Measurements from ENCODE around the gene PRUNE2. TPM values are rescaled to one million over a fixed set of nuclear protein-coding genes. Genes with fewer than 3 reads are reported as not detected.

The PRUNE2 gene
- total and polyA plus RNA-seq, 9 of the 15 experiments (the other 6 are each of a cell fraction or from before 2014, with no cell fraction given) = 0.05 to 0.45 (median 0.18) TPM; not detected in 1

DNA sequence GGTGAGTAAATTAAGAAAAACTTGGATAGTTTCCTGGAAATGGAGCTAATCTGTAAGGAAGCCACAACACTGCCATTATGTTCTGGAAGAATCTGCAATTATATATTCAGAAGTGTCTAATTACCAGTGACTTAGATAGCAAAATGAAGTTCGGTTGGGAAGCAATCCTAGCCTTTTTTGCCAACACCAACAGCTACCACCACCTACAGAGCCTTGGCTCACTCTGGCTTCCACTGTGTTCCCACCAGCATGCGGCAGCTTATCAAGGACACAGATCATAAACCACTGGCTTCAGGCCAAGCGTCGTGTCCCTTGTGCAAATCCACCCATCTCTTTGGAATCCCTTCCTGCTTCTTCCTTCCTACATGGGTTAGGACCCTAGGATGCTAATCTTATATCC, 259.7 kb downstream of the PRUNE2 start:
- CTCF ChIA-PET (ENCODE audit: low intra/inter-chr PET ratio) = no interaction called here
- H2AFZ ChIP-seq (ENCODE audit: low read depth, low read length) = 0 out of 2 replicates have a peak overlapping the region, but pooled peaks have one; percentile 22
- peak in 1 of 4 experiments; percentile 37 for DNase-seq (ENCODE audit: extremely low read depth in 1 of 4, low spot score in 3 of 4)
- H3K9ac ChIP-seq (ENCODE audit: insufficient read depth in 1 of 2, low read depth in 2 of 2, low read length in 2 of 2) = no peak overlapping the region
- no peaks in the 10 kb centered on the region; a peak in 2 of 5 replicates for H3K4me1 ChIP-seq (replicated peaks in 1 of 2; ENCODE audit: control insufficient read depth in 2 of 2, insufficient read depth in 2 of 2, low read length in 2 of 2)
- H3K9me3 ChIP-seq (replicated peaks; ENCODE audit: control insufficient read depth, insufficient read depth, low read depth, low read length) = no peaks in the 10 kb centered on the region
- TF ChIP-seq NFIC (IDR thresholded peaks at IDR 0.05) = peak; percentile 76
- TF ChIP-seq HMGN3 (IDR thresholded peaks at IDR 0.05; ENCODE audit: borderline replicate concordance, extremely low read depth, insufficient read length, low read depth, low read length) = no peak
- FAIRE-seq = no peak
- no peaks in the 10 kb centered on the region for H3K79me2 ChIP-seq (ENCODE audit: control insufficient read depth, insufficient read depth, low read length)
- no peaks in the 10 kb centered on the region for H4K20me1 ChIP-seq (replicated peaks; ENCODE audit: control insufficient read depth, insufficient read depth, low read length)
- H3K4me2 ChIP-seq (ENCODE audit: insufficient read depth, low read length) = no peak overlapping the region
- H3K4me3 ChIP-seq = no peak overlapping the region
- in situ Hi-C loops (cut with MboI) (no loop called here), intact Hi-C loops (cut with micrococcal nuclease) (no loop called here)
- no peak overlapping the region for H3K27ac ChIP-seq (ENCODE audit: extremely low read depth, low read depth, low read length)
- POLR2A ChIA-PET = no interaction called here
- no peak for ATAC-seq
- no peaks in the 10 kb centered on the region; a peak in 1 of 5 replicates for H3K27me3 ChIP-seq (ENCODE audit: control insufficient read depth in 2 of 2, insufficient read depth in 2 of 2, low read length in 2 of 2)
- WGBS (ENCODE audit: insufficient coverage, low coverage, missing lambda C conversion rate) = 0% methylated on average over 4 of the region's 4 CpGs
- BruUV-seq (replicated peaks) = no TSS peak
- no peaks in the 10 kb centered on the region for H3K36me3 ChIP-seq (ENCODE audit: control insufficient read depth, insufficient read depth, low read length)
- H3K9me1 ChIP-seq (ENCODE audit: control insufficient read depth, insufficient read depth, low read length) = no peaks in the 10 kb centered on the region

DNA sequence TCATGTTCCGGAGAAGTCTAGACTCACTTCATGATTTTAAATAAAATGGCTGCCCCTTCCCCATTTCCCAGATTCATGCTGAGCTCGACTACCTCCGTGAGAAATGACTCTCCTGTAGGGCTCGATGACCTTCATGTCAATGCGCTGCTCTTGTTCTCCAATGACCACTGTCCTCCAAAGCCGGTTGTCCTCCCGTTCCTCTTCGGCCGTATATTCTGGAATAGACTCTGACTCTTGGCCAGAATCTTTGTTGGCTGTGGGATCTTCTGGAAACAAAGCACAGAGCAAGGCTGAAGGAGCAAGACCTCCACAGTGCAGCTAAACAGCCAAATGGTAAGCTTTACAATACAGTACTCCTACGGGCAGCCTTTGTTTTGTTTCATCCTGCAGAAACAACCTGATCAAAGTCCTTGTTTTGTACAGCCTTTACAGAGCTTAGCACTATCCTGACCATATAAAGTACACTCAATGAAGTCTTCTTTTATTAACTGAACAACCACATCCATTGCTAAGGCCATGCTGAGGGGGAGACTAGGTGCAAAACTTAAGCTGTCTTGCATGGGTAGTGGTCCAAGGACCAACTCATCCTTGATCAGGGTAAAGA, 261.2 kb downstream of the PRUNE2 start:
- no TSS peak for BruUV-seq (replicated peaks)
- TF ChIP-seq PTRF (tag; IDR thresholded peaks at IDR 0.05) = no peak
- TF ChIP-seq CBX1 (IDR thresholded peaks at IDR 0.05; ENCODE audit: low read depth) = no peak
- TF ChIP-seq NEUROD1 (IDR thresholded peaks at IDR 0.05; ENCODE audit: borderline replicate concordance, low read depth, low read length, partially characterized antibody) = no peak
- TF ChIP-seq NR2C2 (CRISPR knock-in tag; IDR thresholded peaks at IDR 0.05) = no peak
- TF ChIP-seq NR2C2 (tag; IDR thresholded peaks at IDR 0.05) = no peak
- no peak for TF ChIP-seq TARDBP (IDR thresholded peaks at IDR 0.05)
- TF ChIP-seq, protein P1, sequence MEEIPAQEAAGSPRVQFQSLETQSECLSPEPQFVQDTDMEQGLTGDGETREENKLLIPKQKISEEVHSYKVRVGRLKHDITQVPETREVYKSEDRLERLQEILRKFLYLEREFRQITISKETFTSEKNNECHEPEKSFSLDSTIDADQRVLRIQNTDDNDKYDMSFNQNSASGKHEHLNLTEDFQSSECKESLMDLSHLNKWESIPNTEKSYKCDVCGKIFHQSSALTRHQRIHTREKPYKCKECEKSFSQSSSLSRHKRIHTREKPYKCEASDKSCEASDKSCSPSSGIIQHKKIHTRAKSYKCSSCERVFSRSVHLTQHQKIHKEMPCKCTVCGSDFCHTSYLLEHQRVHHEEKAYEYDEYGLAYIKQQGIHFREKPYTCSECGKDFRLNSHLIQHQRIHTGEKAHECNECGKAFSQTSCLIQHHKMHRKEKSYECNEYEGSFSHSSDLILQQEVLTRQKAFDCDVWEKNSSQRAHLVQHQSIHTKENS (CRISPR knock-in tag; IDR thresholded peaks at IDR 0.05) = no peak
- no peak for TF ChIP-seq NFE2L1 (tag; IDR thresholded peaks at IDR 0.05; ENCODE audit: borderline replicate concordance, low read depth)
- TF ChIP-seq, protein P2, sequence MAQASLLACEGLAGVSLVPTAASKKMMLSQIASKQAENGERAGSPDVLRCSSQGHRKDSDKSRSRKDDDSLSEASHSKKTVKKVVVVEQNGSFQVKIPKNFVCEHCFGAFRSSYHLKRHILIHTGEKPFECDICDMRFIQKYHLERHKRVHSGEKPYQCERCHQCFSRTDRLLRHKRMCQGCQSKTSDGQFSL (CRISPR knock-in tag; IDR thresholded peaks at IDR 0.05) = no peak
- TF ChIP-seq, protein P2 (tag; IDR thresholded peaks at IDR 0.05) = no peak

More for the DNA sequence above, 261.2 kb downstream of the PRUNE2 start:
- H3K4me2 ChIP-seq (ENCODE audit: insufficient read depth, low read length) = no peak overlapping the region
- no peaks in the 10 kb centered on the region for H3K36me3 ChIP-seq (ENCODE audit: control insufficient read depth, insufficient read depth, low read length)
- no peaks in the 10 kb centered on the region for H3K9me3 ChIP-seq (replicated peaks; ENCODE audit: control insufficient read depth, insufficient read depth, low read depth, low read length)
- H3K9me1 ChIP-seq (ENCODE audit: control insufficient read depth, insufficient read depth, low read length) = no peaks in the 10 kb centered on the region
- no peaks in the 10 kb centered on the region; a peak in 1 of 5 replicates for H3K27me3 ChIP-seq (ENCODE audit: control insufficient read depth in 2 of 2, insufficient read depth in 2 of 2, low read length in 2 of 2)
- H3K4me1 ChIP-seq (replicated peaks in 1 of 2; ENCODE audit: control insufficient read depth in 2 of 2, insufficient read depth in 2 of 2, low read length in 2 of 2) = no peaks in the 10 kb centered on the region; a peak in 2 of 5 replicates
- no peak overlapping the region for H3K9ac ChIP-seq (ENCODE audit: insufficient read depth in 1 of 2, low read depth in 2 of 2, low read length in 2 of 2)
- H2AFZ ChIP-seq (ENCODE audit: low read depth, low read length) = no peak overlapping the region
- FAIRE-seq (no peak), DNase-seq (ENCODE audit: extremely low read depth in 1 of 4, low spot score in 3 of 4) (no peak), ATAC-seq (no peak)
- intact Hi-C loops (cut with micrococcal nuclease) = no loop called here
- no peaks in the 10 kb centered on the region for H3K79me2 ChIP-seq (ENCODE audit: control insufficient read depth, insufficient read depth, low read length)
- H3K27ac ChIP-seq (ENCODE audit: extremely low read depth, low read depth, low read length) = no peak overlapping the region
- H4K20me1 ChIP-seq (replicated peaks; ENCODE audit: control insufficient read depth, insufficient read depth, low read length) = no peaks in the 10 kb centered on the region
- in situ Hi-C loops (cut with MboI) = no loop called here
- ChIA-PET POLR2A (interaction anchor here (0.6 to 0.8 kb wide), 2 partner anchors 15 to 19 kb away, joined by 3 to 4 read pairs; no protein-coding TSS in a partner anchor), CTCF (ENCODE audit: low intra/inter-chr PET ratio) (no interaction called here)
- H3K4me3 ChIP-seq = no peak overlapping the region
- WGBS (ENCODE audit: insufficient coverage, low coverage, missing lambda C conversion rate) = 31% methylated on average over 10 of the region's 10 CpGs

Data from K562 (cell line).